ENCODE results near the gene KIF24.
"Not testable (repeated sequence)": the region's sequence is repeated elsewhere in the genome, so short reads cannot be mapped to it uniquely, and the experiment has no call there.

The KIF24 gene

DNA sequence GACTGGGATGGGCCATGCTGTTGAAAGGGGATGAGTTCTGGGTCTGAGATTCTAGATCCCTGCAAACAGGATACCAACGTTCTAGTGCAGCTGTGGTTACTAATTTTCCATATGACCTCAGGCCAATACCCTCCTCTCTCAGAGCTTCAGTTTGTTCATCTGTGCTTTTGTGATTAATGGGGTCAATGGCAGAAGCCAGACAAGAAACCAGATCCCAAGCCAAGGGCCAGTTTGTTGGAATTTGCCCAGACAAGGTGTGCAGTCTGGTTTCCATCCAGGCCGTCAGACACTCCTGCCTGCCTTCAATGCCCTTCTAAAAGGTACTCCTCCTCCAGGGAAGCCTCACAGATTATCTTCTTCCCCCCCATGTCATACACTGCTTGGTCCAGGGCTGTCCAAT is 36.2 kb upstream of the KIF24 start:
- DNase-seq, result no peak

DNA sequence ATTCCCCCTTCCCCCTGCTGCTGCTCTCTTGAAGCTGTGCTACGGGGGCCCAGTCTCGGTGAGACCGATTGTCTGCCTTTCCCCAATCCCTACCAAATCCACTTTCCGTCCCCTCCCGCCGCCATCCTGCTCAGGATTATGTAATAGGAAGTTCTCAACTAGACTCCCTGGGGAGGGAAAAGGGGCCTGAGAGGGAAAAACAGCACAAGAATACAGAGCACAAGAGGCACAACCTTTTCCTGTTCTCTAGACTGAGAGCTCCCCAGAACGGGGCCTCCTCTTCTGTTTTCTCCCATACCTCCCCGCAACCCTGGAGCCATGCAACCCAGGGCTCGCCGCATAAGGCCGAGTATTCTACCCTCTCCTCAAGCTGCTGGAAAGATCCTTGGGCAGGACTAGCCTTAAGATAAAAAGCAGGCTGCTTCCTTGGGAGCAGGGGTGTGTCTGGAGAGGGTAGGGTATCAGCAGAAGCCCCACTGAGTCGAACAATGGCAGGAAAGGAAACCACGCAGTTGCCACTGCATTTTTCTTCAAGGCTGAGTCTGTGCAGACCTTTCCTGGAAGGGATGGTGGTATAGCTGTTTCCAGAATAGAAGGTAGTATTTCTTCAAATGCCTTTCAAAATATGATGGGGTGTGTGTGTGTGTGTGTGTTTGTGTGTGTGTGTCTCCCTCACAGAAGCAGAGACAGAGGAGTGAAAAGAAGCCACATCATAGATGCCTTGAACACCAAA is 34.7 kb upstream of the KIF24 start:
- DNase-seq, result peak; percentile 76

DNA sequence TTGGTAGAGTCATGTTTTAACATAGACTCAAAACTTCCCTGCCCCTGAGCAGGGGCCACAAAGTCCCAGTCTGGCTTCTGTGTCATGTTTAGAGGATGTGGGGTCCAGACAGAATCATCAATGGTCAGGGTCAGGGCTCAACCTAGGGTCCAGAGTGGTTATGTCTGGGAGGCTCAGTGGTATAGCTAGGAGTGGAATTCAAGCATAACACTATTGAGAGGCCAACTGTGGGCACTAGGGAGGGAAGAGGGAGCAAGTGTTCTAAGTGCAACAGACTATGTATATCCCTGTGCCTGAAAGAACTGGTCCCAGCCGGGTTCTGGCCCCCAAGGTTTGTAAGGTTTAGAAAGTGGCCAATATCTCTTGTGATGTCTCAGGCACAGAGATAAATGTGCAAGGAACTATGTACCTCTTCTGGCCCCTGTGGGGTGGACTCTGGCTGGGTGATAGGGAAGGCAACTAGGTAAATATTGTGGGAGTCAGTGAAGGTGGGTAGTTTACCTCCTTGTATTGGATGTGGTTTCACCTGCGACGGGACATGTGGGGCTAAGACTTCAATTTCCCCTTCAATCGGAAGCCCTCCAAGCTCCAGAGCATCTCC is 33.6 kb upstream of the KIF24 start:
- no peak for DNase-seq

DNA sequence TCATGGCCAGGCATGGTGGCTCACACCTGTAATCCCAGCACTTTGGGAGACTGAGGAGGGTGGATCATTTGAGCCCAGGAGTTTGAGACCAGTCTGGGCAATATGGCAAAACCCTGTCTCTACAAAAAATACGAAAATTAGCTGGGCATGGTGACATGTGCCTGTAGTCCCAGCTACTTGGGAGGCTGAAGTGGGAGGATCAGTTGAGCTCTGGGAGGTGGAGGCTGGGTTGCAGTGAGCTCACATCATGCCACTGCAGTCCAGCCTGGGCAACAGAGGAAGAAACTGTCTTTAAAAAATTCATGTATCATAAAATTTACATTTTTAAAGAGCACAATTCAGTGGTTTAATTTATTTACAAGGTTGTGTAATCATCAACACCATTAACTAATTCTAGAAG is 23.9 kb upstream of the KIF24 start:
- DNase-seq, result not testable (repeated sequence)

DNA sequence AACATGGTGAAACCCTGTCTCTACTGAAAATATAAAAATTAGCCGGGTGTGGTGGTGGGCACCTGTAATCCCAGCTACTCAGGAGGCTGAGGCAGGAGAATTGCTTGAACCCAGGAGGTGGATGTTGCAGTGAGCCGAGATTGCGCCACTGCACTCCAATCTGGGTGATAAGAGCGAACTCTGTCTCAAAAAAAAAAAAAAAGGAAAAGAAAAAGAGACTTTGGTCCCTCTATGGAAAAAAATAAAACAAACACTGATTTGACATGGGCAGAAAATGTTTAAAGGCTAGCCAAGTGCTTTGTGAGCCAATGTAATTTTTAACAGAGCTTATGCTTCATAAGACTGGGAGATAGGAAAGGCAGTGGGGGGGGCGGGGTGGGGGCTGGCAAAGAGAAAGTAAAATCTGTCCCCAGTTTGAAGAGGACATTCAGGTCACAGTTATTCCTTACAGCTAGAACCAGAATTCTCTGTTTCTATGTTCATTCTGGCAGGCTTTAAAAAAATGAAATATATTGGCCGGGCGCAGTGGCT is 23.1 kb upstream of the KIF24 start:
- not testable (repeated sequence) for DNase-seq

DNA sequence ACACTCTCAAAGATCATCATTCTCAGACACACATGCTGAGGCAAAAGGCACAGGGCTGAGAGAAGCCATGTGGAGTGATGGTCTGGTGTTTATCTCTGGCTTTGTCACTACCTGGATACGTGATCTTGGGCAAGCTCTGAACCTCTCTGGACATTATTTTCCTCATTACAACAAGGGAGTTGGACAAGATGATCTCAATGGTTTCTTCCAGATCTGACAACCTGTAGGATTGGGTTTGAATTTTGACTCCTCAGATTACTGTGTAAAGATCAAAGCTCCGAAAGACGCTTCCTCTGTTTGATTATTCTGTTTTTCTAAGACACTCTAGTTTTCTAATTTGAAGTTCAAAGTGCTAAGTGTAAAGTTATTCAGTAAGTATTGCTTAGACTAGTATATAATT is 20.3 kb upstream of the KIF24 start:
- no peak for DNase-seq

DNA sequence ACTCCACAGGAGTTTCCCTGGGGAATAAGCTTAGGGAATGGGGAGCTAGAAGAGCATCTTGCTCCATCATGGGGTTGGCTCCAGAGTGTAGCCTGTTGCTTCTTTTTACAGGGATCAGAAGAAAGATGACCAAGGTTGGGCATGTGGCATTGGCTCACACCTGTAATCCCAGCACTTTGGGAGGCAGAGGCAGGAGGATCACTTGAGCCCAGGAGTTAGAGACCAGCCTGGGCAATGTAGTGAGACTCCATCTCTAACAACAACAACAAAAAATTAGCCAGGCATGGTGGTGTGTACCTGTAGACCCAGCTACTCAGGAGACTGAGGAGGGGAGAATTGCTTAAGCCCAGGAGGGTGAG is 18.7 kb upstream of the KIF24 start:
- DNase-seq, result no peak

DNA sequence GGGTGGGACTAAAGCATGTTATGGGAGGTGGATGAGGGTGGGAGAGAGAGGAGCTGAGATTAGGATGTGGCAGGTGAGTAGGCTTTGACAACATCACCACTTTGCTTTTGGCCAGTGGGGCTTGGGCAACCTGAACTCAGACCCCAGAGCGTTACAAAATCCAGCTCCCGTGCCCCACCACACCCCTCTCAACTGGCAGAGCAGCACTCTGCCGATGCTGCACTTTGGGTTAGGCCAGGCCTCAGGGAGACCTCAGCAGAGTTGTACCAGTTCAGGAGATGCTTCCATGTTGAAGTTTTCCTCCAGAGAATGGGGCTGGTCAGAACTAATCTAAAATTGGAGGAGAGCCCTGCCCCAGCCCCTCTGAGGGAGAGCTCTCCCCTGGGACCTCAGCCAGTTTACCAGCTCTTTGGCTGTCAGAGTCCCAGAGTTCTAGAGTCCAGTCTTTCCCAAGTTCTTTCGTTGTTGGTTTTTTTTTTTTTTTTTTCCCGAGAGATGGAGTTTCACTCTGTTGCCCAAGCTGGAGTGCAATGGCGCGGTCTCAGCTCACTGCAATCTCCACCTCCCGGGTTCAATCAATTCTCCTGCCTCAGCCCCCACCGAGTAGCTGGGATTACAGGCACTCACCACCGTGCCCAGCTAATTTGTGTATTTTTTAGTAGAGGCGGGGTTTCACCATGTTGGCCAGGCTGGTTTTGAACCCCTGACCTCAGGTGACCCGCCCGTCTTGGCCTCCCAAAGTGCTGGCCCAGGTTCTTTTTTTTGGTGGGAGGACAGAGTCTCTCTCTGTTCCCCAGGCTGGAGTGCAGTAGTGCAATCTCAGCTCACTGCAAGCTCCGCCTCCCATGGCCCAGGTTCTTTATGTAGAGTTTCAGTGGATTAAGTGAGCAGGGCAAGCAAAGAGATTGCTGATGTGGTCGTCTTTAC is 18.1 kb upstream of the KIF24 start:
- DNase-seq, result no peak

DNA sequence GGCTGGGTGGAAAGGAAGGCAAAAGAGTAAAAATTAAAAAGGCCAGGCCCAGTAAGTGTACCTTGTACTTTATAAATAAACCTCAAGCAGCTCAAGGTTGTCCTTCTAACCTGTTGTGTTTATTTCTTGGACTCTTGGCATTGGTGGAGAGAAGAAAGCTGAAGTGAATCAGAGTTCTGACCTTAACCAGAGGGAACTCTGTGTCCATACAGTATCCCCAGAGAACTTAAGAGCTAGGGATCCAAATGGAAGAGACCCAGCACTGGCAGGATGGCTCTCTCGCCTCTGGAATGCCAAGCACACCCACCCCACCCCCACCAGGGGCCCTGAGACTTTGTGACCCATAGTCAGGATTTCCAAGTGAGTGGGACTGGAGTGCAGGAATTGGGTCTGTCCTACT is 14.5 kb upstream of the KIF24 start:
- no peak for DNase-seq

DNA sequence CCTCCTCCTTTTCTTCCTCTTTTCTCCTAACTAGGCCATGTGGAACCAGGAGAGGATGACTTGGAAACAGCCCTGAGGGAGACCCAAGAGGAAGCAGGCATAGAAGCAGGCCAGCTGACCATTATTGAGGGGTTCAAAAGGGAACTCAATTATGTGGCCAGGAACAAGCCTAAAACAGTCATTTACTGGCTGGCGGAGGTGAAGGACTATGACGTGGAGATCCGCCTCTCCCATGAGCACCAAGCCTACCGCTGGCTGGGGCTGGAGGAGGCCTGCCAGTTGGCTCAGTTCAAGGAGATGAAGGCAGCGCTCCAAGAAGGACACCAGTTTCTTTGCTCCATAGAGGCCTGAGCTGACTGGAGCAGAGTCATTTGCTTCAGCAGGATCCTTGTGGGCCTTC is 14.0 kb upstream of the KIF24 start:
- DNase-seq, result peak; percentile 84

DNA sequence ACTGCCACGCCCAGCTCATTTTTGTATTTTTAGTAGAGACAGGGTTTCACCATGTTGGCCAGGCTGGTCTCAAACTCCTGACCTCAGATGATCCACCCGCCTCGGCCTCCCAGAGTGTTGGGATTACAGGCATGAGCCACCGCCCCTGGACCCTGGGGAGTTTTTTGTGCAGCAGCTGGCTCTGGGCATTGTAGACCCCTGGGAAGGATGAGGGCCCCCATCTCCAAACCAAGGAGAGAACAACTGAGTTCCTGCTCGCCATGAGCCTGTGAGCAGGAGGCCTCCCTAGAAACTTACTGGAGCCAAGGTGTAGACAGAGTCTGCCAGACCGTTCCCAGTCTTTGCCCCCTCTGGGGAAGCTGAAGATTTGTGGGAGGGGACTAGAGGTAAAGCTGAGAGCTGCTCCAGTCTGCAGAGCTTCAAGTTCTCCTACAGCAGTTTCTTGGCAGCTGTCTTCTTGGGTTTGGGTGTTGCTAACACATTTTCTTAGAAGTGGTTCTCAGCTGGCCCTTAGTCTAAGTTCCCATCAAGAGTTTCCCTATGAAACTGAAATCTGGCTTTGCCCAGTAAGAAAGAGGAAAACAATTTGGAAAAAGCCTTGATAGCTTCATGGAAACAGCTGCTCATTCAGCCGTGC is 12.7 kb upstream of the KIF24 start:
- DNase-seq, result no peak

DNA sequence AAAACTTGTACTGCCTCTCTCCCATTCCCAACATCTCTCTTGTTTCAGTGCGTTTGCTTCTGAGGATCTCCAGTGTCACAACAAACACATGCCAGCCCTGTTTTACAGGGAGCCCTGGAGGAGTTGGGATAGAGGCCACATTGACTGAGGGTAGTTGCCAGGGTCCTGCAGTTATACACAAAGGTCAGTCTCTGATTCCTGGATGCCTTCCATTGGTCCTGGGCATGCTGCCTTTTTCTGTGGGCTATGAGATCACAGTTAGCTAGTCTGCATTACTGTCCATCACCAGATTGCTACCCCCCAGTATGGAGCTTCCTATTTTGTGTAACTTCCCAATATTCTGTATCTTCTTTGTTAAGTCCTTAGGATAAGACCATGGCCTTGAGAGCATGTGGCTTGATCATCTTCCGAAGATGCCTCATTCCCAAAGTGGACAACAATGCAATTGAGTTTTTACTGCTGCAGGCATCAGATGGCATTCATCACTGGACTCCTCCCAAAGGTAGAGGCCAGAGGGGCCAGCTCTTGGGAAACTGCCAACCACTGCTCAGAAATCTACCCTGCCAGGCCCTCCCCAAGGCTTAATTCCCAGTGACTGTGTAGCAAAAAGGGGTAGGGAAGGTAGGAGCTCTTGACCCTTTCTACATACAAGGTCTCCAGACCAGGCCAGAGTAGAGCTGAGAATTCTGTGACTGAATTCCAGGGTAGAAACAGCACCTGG is 9.8 kb upstream of the KIF24 start:
- no peak for DNase-seq

DNA sequence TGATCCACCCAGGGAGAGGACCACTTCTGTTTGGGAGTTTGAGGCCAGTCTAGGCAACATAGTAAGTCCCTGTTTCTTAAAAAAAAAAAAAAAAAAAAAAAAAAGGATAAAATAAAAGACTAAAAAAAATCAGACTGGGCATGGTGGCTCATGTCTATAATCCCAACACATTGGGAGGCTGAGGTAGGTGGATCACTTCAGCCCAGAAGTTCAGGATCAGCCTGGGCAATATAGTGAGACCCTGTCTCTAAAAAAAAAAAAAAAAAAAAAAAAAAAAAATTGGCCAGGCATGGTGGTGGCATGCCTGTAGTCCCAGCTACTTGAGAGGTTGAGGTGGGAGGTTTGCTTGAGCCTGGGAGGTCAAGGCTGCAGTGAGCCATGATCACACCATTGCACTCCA is 9.0 kb upstream of the KIF24 start:
- DNase-seq, result not testable (repeated sequence)

DNA sequence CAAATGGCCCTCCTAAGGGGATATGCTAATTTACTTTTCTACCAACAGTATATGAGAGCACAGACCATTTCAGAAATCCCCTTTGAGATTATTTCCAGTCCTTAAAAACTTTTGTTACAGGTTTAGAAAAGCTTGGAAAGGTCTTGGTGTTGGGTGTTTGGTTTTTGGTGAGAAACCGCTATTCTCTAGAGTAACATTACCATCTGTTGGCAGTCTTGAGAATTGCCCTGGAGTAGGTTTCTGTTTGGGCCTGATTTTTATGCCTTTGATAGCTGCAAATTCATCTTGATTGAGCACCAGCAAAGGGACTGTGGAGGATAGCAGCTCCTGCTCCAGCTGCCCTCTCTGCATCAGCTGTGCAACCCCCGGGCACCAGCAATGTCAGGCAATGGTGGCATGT is 8.3 kb upstream of the KIF24 start:
- no peak for DNase-seq

DNA sequence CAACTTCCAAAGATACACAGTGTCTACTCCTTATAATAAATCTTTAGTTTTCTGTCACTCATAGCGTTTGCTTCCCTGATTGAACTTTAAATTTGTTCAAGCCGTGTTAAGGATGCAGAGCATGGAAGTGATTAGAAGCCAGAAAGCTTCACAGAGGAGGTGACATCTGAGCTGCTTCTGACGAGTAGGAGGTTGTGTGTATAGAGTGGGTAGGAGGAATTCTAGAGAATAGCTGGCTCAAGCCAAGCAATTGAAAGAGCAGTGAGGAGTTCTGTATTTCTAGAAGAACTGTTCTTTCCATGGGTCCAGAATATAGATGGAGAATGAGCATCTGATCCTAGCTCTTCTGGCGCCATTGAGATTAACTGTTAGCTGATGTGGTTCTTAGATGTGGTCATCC is 6.3 kb upstream of the KIF24 start:
- no peak for DNase-seq

DNA sequence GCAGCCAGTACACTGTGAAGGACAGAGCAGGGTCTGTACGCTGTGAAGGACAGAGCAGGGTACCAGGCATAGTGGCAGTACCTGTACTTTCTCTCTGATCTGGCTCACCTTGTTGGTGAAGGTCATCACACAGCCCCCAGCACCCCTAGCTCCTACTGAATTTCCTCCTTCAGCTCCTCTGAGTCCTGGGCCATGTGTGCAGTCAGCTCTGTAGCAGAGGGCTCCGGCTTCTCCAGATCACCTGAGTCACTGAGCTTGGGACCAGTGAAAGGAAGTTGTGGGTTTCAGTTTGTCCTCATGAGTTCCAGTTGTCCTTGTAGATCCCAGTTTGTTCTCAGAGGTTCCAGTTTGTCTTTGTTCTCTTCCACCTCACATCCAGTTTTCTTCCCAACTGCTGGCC is 5.8 kb upstream of the KIF24 start:
- DNase-seq, result no peak

DNA sequence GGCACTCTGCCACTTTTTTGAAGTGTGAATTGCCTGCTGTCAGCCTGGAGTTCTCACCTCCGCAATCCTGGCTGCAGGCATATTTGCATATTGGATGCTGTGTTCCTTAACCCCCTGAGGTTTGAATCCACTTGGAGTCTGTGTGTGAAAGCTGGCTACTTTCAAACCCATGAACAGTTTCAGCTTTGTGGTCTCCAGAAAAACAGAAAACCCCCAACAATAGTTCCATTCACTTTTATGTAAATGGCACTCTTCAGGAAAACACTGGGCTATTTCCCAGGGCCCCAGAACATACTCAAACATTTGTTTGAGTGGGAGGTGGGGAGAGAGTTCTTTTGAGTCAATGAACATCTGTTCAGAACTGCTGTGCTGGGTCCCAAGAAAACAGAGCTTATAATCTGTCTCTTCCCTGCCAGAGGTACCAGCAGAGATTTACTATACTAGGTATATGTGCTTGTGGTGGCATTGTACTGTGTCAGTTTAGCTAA is 5.3 kb upstream of the KIF24 start:
- no peak for DNase-seq

DNA sequence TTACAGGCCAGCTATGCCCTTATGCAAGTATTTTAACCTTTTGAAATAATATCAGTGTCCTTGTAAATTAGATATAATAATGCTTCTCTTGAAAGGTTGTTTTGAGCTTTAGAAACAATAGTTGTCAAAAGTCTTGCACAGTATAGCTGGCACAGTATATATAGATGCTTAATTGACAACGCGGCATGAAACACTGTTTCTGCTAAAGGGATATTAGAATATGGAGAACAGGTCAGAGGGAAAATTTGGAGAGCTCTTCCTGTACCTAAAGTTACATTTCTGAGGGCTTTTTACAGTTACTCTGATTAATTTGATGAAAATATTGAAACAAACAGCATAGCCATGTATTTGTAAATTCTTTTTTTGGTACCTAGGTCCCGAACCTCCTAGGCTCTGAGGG is 4.8 kb upstream of the KIF24 start:
- no peak for DNase-seq

DNA sequence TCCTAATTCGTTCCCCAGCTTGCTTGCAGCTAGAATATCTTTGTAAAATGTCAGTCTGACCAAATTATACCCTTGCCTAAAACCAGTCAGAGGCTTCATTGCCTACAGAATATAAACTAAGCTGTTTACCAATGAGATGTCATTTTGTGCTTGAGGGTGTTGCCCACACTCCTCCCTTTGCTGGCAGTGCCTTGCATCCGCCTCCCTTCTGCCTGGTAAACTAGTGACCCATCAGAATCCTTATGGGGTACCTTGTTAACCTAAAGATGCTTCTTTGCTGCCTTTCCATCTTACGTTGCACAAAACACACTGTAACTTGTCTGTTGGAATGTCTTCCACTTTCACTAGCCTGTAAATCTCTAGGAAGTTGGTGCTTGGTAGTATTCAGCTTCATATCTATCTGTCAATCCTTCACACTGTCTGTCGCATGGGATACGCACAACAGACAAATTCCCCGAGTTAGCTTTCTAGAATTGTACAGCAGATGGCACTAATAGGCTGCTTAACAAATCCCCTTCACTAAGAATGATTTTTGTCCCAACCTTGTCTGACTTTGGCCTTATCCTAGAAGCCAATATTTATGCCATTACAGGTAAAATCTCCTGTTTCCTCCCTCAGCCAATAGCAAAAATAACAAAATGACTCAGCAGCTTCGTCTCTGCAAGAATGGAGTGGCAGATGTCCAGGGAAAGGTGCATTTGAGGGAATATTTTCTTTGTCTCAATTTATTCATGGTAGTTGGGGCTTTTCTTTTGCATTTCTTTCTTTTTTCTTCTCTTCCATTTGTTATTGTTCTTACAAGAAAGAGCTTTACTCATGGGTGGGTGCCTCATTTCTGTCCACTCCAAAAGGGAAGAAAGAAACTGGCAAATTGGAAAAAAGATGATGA is 3.3 kb upstream of the KIF24 start:
- no peak for DNase-seq

DNA sequence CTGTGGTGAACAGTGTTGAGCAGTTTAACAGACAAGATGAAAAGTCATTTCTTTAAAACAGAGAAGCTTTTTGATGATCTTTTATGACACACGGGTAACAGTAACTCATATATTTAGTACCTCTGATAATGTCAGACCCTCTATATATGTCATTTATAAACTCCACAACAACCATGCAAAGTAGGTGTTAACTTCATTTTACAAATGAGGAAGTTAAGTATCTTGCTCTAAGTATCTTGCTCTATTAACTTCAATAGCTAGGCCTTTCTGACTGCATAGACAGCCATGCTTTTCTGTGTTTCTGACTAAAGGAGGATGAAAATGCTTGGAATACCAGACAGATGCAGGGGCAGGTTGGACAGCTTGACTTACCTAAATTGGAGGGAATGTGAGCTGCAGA is 2.1 kb upstream of the KIF24 start:
- DNase-seq, result no peak

DNA sequence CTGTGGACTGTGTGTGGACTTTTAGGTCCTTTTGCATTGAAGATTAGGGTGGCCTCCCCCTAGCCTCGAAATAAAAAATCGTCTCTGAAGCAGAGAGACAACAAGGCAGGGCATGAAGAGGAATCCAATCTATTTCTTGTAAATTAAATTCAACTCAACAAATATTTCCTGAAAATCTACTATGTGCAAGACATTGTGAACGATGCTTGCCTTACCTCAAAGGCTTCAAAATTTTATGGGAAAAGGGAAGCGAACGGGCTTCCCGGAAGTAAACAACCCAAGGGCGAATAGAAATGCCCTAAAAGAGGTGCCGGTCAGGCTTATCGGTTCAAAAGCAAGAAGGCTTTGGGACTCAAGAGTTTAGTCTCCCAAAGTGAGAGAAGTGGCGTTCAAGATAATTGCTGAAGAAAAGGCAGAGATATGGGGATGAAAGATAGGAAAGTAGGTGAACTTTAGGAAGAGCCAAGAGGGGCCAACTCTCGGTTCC is 525 bp downstream of the KIF24 start:
- no peak for DNase-seq

Measured in right forelimb (tissue), 1 donor.